ENCODE data around the gene PKD1.

- TF ChIP-seq CTCF (IDR thresholded peaks at IDR 0.05; ENCODE audit: poor library complexity, severe bottlenecking) (no peak), SMC3 (conservative IDR thresholded peaks at IDR 0.05; ENCODE audit: poor library complexity) (no peak), REST (IDR thresholded peaks at IDR 0.05; ENCODE audit: borderline replicate concordance) (no peak), EZH2 (IDR thresholded peaks at IDR 0.05; ENCODE audit: borderline replicate concordance, insufficient read depth, low read length, poor library complexity, severe bottlenecking) (no peak), TAF1 (IDR thresholded peaks at IDR 0.05; ENCODE audit: low read depth) (no peak)
These were observed 13.3 kb upstream of the PKD1 start for GRCh38 chr16:2148714-2149629.

Data from neural cell (in vitro differentiated cells).